ENCODE results near the gene DUT. TPM values are rescaled to one million over a fixed set of nuclear protein-coding genes. Genes with fewer than 3 reads are reported as not detected.

Gene DUT
- total RNA-seq, 4 donors from 2014 or later: 63.5 to 90.1 (median 75.7) TPM

DNA sequence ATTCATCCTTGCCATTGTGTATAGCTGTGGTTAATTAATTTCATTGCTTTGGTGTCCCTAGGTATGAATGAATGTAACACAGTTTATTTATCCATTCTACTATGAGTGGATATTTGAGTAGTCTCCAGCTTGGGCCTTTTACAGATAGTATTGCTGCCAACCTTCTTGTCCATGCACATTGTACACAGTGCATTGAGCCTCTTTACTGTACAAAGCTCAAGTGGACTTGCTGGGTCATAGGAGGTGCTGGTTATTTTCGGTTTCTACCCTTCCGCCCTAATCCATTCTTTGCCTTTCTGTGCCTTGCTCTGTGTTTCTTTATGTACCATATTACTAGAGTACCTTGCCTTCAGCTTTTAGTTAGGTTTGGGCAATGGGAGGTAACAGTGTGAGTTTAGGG lies 60.7 kb downstream of the DUT start:
- Histone ChIP-seq H3K27ac (peak overlapping the region; percentile 50 to 82 (median 74)), H3K4me3 (no peak overlapping the region), H3K27me3 (no peaks in the 10 kb centered on the region), H3K9me3 (no peaks in the 10 kb centered on the region), H3K4me1 (peaks cover 32 to 91% (median 53%) of the 10 kb centered on the region in 3 donors), H3K36me3 (no peaks in the 10 kb centered on the region)
- intact Hi-C loops (cut with DNase I): no loop called here
- TF ChIP-seq, protein P1, sequence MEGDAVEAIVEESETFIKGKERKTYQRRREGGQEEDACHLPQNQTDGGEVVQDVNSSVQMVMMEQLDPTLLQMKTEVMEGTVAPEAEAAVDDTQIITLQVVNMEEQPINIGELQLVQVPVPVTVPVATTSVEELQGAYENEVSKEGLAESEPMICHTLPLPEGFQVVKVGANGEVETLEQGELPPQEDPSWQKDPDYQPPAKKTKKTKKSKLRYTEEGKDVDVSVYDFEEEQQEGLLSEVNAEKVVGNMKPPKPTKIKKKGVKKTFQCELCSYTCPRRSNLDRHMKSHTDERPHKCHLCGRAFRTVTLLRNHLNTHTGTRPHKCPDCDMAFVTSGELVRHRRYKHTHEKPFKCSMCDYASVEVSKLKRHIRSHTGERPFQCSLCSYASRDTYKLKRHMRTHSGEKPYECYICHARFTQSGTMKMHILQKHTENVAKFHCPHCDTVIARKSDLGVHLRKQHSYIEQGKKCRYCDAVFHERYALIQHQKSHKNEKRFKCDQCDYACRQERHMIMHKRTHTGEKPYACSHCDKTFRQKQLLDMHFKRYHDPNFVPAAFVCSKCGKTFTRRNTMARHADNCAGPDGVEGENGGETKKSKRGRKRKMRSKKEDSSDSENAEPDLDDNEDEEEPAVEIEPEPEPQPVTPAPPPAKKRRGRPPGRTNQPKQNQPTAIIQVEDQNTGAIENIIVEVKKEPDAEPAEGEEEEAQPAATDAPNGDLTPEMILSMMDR (IDR thresholded peaks at IDR 0.05): no peak
- no peak for TF ChIP-seq POLR2A (IDR thresholded peaks at IDR 0.05)
- DNase-seq: no peak
- WGBS, 2 donors: 39 to 77% methylated on average over 2 of the region's 2 CpGs

DNA sequence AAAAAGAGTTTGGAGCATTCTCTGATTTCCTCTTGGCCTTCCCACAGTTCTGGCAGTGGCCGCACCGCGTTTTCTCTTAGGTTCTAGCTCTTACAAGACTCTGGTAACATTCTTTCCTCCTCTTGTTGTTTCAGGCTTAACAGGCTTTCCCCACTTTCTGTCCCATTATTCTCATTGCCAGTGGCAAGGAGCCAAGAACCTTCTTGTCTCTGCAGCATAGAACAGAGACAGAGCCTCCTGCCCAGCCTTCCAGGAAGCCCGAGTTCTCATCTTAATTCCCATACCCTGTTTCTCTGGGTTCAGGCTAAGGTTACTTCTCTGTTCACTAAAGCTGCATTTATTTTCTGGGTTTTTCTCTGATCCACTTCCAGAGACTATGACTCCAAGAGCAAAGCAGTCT lies 61.1 kb downstream of the DUT start:
- DNase-seq: no peak
- H3K27ac ChIP-seq: peak overlapping the region; percentile 50 to 82 (median 74)

More for the DNA sequence above, 61.1 kb downstream of the DUT start:
- Histone ChIP-seq H3K4me3 (no peak overlapping the region), H3K36me3 (no peaks in the 10 kb centered on the region), H3K27me3 (no peaks in the 10 kb centered on the region), H3K9me3 (no peaks in the 10 kb centered on the region), H3K4me1 (peaks cover 32 to 91% (median 53%) of the 10 kb centered on the region in 3 donors)
- intact Hi-C loops (cut with DNase I): no loop called here
- no peak for TF ChIP-seq POLR2A (IDR thresholded peaks at IDR 0.05)
- TF ChIP-seq, protein P1 (IDR thresholded peaks at IDR 0.05): no peak
- 10 to 19% methylated on average over 4 of the region's 4 CpGs for WGBS, 2 donors

Small RNAs within 50 kb of the gene (small RNA-seq; reads per million reads assigned to genes)
- gene RF00019: 0 reads per million in 4 donors

Other genes starting within 250 kb of the DUT start
- not detected for gene SLC24A5, start 210.4 kb upstream of the DUT start, total RNA-seq
- gene MYEF2, start 153.1 kb upstream of the DUT start, total RNA-seq: 1 to 10 TPM in 1 of 4 donors, under 1 TPM in 2, not detected in 1; 0.62 to 4.4 (median 0.92) TPM
- gene CTXN2, start 139.8 kb upstream of the DUT start, total RNA-seq: not detected
- gene SLC12A1, start 125.1 kb upstream of the DUT start, total RNA-seq: not detected

Data from esophagus squamous epithelium (tissue), 5 donors.